Neural cell (in vitro differentiated cells): ENCODE data around the gene CMBL.

Source experiments
- EP300 ChIP-seq: fragments of 450-650 bp; conservative IDR thresholded peaks from 2 replicates; pipeline ENCODE4 v1.6.1; 2014; ENCODE audit warnings: antibody characterized with exemption, mild to moderate bottlenecking, moderate library complexity; ENCODE audit not compliant: poor library complexity, severe bottlenecking
- EZH2 ChIP-seq: fragments of 200-600, 300-800 bp; shearing (Covaris generic), sonication (generic); IDR thresholded peaks from 2 replicates; pipeline ENCODE4 v1.6.1; 2014; ENCODE audit warnings: antibody characterized with exemption, low read length, borderline replicate concordance, mild to moderate bottlenecking; ENCODE audit not compliant: insufficient read depth, poor library complexity, severe bottlenecking
- POLR2AphosphoS5 ChIP-seq: IDR thresholded peaks from 2 replicates; pipeline ENCODE4 v1.6.1; 2012
- TF ChIP-seq, protein P1 (sequence below): fragments of 450-650 bp; IDR thresholded peaks from 2 replicates; pipeline ENCODE4 v1.5.1; 2014; ENCODE audit warnings: antibody characterized with exemption, mild to moderate bottlenecking, moderate library complexity; ENCODE audit not compliant: poor library complexity, severe bottlenecking

DNA sequence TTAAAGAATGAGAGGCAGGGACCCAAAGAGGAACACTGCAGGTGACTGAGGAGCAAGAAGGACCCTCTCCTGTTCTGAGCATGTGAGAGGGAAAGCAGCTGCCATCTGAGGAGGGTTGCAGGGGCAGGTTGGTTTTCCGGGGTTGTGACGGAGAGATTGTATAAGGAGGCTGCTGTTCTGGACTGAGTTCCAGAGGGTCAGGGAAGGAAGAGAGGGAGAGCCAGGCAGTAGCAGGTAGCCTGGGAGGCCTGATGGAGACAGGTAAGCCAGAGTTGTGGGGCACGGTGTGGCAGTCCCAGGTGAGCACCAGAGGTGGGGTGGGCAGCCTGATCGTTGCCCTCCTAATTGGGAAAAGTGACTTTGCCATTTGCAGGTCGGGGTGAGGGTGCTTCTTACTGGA, 47.8 kb downstream of the CMBL start:
- TF ChIP-seq, protein P1, sequence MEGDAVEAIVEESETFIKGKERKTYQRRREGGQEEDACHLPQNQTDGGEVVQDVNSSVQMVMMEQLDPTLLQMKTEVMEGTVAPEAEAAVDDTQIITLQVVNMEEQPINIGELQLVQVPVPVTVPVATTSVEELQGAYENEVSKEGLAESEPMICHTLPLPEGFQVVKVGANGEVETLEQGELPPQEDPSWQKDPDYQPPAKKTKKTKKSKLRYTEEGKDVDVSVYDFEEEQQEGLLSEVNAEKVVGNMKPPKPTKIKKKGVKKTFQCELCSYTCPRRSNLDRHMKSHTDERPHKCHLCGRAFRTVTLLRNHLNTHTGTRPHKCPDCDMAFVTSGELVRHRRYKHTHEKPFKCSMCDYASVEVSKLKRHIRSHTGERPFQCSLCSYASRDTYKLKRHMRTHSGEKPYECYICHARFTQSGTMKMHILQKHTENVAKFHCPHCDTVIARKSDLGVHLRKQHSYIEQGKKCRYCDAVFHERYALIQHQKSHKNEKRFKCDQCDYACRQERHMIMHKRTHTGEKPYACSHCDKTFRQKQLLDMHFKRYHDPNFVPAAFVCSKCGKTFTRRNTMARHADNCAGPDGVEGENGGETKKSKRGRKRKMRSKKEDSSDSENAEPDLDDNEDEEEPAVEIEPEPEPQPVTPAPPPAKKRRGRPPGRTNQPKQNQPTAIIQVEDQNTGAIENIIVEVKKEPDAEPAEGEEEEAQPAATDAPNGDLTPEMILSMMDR: no peak
- TF ChIP-seq EZH2 (no peak), POLR2AphosphoS5 (no peak), EP300 (no peak)
